Measurements from ENCODE around the gene TP53I13.

TP53I13 gene

DNA sequence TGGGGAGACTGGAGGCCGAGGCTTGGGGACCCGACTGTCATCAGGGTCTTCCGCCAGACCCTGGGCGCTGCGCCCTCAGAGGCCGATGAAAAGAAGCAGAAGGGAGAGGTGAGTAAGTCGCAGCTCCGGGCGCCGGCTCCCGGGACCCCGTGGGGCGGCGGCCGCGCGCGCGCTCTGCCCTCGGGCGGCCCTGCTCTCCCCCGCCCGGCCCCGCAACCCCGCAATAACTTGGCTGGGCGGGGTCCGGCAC, 1.3 kb upstream of the TP53I13 start:
- DNase-seq: no peak

- peak in 12 of 56 donors; percentile 34 to 62 (median 52) for DNase-seq
Measured at GRCh38 chr17:29567554-29568330, 759 bp upstream of the TP53I13 start.

DNA sequence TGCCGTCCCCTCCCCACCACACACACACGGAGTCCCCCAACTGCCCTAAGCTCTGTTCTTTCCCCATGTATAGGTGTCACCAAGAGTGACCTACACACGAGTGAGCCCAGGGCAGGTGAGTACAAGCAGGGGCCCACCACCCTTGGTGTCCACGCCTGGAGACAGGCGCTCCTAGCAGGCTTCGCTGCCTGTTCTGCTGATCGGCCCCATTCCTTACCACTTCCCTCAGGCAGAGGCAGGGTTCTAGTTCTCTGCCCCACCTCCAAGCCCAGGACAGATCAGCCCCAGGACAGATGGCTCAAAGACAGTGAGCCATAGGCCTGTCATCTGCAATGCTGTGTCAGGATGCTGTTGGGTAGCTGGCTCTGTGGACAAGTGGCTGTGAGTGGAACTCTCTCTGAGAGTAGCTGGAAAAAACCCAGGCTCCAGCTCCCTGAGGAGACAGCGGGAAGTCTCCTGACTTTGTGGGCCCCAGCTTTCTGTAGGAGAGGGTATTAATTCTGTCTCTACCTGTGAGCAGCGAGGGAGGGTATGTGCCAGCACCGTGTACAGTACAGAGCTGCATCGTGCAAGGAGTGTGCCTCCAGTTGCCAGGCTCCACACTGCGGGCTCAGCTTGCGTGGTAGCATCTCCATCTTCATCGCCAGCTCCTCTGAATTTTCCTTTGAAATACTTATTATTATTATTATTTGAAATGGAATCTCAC, 897 bp downstream of the TP53I13 start:
- DNase-seq: no peak

DNA sequence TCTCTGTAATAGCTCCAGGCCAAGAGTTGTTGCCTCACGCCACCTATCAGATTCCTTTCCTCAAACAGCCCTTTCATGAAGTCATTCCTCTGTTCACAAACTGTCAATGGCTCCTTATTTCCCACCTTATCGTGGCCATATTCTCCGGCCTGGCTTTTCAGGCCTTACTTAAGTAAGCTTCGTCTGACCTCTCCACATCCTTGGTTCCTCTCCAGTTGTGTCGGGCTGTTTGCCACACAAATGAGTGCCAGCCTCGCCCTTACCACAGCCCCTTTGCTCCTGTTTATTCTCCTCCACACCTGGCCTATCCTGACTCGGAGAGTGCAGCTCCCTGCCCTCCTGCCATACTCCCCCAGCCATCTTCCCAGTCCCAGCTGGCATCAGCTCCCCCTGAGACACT, 2.0 kb downstream of the TP53I13 start:
- no peak for DNase-seq

- DNase-seq: no peak
Measured at GRCh38 chr17:29571486-29571882, 3.0 kb downstream of the TP53I13 start.

GRCh38 chr17:29571883-29572681, 3.6 kb downstream of the TP53I13 start:
- DNase-seq: no peak

- DNase-seq: peak in 24 of 56 donors; percentile 20 to 74 (median 47)
Measured at GRCh38 chr17:29572691-29573557, 4.4 kb downstream of the TP53I13 start.

GRCh38 chr17:29573558-29573869, 5.0 kb downstream of the TP53I13 start:
- no peak for DNase-seq

GRCh38 chr17:29573871-29574731, 5.6 kb downstream of the TP53I13 start:
- DNase-seq: no peak

DNA sequence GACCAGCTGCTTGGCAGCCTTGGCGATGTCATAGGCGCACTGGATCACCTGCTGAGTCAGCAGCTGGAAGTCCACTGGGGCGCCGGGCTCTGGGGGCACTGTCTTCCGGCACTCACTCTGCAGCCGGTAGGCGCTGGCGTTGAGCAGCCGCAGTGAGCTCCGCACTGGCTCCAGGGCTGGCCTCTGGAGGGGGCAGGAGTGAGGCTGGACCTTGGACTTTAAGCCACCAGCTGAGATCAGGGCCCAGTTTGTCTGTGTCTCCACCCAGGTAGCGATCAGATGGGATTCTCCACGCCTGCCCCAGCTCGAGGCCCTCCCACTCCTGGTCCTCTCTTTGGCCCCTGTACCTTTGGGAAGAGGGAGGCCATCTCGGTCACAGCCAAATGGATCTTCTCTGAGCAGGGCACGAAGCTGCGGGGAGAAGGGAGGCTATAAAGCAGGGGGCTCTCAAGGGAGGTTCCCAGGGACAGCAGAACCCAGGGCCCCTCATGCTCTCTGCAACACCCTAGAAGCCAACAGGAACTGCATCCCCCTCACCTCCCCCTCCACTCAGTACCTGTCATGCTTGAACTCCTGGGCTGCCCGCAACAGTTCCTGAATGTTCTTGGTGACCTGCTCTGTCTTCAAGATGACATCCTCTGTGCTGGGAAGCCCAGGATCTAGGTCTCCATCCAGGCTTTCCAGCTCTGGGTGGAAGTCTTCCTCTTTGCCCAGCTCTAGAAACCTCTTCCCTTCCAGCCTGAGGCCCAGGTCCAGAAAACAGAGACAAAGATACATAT, 6.4 kb downstream of the TP53I13 start:
- no peak for DNase-seq

GRCh38 chr17:29575511-29576213, 7.2 kb downstream of the TP53I13 start:
- no peak for DNase-seq

DNA sequence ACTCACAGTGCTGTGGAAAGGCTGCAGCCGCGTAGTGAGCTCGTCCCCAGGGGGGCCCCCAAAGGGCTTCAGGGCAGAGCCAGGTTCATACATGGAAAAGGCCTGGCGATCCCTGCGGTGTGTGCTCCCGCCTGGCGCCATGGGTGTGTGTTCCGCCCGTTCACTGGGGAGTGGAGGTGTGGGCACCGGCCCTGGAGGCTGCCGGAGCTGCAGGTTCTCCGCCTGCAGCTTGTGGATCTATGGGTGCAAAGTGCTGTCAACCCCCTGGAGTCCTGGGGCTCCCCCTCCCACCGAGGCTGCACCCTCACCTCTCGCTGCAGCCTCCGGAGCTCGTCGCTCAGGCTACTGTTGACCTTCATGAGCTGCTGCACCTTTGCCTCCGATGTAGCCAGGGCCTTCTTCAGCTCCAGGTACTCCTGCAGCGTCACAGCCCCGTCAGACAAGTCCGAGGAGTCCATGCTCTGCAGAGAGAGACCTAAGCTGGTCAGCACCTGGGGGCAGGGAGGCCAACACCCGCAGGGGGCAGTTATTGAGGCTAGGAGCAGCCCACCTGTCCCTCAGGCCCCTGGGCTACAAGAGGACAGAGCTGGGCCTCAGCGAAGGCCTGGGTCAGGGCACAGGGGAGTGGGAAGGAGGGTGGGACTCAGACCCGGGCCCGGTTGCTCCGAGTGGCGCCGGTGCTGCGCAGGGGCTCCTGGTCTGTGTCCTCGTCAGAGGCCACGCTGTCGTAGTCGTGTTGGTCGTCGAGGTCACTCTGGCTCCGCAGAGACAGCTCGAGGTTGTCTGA, 7.9 kb downstream of the TP53I13 start:
- DNase-seq: no peak

DNA sequence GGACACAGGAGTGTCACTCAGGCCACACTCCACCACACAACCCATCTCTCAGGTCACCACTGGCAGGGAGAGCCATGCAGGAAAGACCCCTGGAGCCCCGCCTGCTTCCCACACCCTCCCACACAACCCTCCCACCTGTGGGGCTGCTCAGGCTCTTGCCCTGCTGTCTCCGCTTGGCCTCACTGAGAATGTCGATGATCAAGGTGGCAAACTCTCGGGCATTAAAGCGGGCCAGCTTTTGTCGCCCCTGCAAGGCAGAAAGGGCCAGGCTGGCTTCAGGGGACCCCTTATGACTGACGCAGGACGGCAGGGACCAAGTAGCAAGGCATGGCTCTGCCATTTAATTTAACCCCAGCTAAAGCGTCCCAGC, 8.5 kb downstream of the TP53I13 start:
- no peak for DNase-seq

- DNase-seq: peak in 46 of 56 donors; percentile 29 to 89 (median 68)
Measured at GRCh38 chr17:29577385-29578211, 9.1 kb downstream of the TP53I13 start.

DNA sequence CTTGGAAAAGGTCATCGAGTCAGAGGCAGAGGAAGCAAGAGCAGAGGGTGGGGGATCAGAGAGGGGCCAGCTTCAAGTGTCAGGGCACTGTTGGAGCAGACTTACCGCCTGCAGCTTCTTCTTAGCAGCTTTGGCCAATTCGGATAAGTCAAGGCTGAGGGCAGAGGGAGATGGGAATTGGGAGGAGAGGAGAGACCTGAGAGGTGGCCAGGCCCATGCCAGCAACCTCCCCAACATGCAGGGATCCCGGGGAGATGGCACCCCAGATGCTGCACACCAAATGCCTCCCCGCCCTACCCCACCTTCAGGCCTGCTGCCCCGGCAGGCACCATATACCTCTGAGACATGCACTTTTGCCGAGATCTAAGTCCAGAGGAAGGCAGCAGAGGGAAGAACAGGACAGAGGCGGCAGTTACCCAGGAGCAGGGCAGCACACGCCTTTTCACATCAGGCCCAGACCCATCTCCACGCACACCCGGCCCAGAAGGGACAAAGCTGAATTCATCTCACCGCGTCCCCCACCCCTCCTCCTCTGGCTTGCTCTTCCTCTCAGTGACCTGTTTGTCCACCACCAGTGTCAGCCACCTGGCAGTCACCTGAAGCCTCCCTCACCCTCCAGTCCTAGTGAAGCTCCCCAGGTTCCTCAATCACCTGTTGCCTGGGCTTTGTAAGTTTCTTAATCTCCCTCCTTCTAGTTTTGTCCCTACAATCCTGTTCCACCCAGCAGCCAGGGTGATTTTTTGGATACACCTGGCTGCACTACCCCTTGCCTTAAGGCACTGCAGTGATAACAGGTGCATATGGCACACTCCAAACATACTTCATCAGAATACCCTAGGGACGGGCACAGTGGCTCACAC, 10.4 kb downstream of the TP53I13 start:
- DNase-seq: no peak

Measured in amygdala (tissue), 56 donors.